HEK293T (cell line): Measurements from ENCODE around the gene CHAT.

Experiments
- FOXM1 ChIP-seq: fragments of 450-650 bp; IDR thresholded peaks from 2 replicates; pipeline ENCODE4 v1.6.1; 2017; ENCODE audit warnings: mild to moderate bottlenecking, borderline replicate concordance
- PKNOX1 ChIP-seq: fragments of 450-650 bp; IDR thresholded peaks from 2 replicates; pipeline ENCODE4 v1.6.1; 2016

DNA sequence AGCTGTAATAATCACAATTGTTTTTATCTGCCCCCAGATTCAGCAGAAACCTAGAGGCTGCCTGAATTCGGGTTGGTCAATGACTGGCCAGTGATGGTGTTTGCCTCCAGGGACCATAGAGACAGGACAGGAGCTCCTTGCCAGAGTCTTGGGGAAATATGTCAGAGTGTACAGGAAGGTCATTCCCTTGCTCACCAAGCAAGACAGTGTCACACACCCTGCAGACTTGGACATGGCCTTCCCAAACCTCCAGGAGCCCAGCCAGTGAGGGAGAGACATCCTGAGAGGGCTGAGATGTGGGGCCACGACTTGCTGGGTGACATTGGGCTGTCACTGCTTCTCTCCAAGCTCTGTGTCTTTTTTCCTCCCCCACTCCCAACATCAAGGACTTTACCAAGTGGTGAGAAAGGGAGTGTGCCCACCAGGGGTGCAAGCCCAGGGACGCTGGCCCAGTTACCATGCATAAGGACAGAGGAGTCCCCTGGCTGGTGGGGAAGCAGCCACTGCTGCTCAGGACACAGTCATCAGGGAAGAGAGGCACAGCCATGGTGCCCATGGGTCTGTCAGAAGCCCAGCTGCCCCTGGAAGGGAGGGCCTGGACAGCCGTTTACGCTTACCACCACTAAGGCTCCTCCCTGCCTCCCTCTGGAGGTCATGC, 40.3 kb downstream of the CHAT start:
- TF ChIP-seq FOXM1 (no peak), PKNOX1 (no peak)
